ENCODE data around the gene SREBF2. TPM values are rescaled to one million over a fixed set of nuclear protein-coding genes. Genes with fewer than 3 reads are reported as not detected.
A peak's percentile ranks its signal among the peaks of the same experiment; 100 is the strongest.

Gene SREBF2
- total RNA-seq, 1 donor from 2014 or later, result 257 TPM

- DNase-seq (ENCODE audit: low spot score), result no peak
Observed at GRCh38 chr22:41920271-41920976, 87.5 kb downstream of the SREBF2 start.

GRCh38 chr22:41922328-41922727, 89.4 kb downstream of the SREBF2 start:
- no peak for DNase-seq (ENCODE audit: low spot score)

- DNase-seq (ENCODE audit: low spot score), result no peak
Observed at GRCh38 chr22:41922940-41923594, 90.2 kb downstream of the SREBF2 start.

- no peak for DNase-seq (ENCODE audit: low spot score)
Observed at GRCh38 chr22:41923595-41924276, 90.8 kb downstream of the SREBF2 start.

- peak; percentile 56 for DNase-seq (ENCODE audit: low spot score)
Observed at GRCh38 chr22:41925783-41926460, 93.0 kb downstream of the SREBF2 start.

GRCh38 chr22:41927813-41928212, 94.9 kb downstream of the SREBF2 start:
- DNase-seq (ENCODE audit: low spot score), result no peak

- no peak for DNase-seq (ENCODE audit: low spot score)
Observed at GRCh38 chr22:41928593-41929417, 95.9 kb downstream of the SREBF2 start.

- DNase-seq (ENCODE audit: low spot score), result no peak
Observed at GRCh38 chr22:41929418-41929810, 96.5 kb downstream of the SREBF2 start.

- no peak for DNase-seq (ENCODE audit: low spot score)
Observed at GRCh38 chr22:41931701-41932269, 98.9 kb downstream of the SREBF2 start.

- DNase-seq (ENCODE audit: low spot score), result no peak
Observed at GRCh38 chr22:41932353-41932752, 99.4 kb downstream of the SREBF2 start.

GRCh38 chr22:41933411-41934177, 100.7 kb downstream of the SREBF2 start:
- DNase-seq (ENCODE audit: low spot score), result no peak

GRCh38 chr22:41934284-41935014, 101.5 kb downstream of the SREBF2 start:
- no peak for DNase-seq (ENCODE audit: low spot score)

- DNase-seq (ENCODE audit: low spot score), result no peak
Observed at GRCh38 chr22:41935015-41935351, 102.1 kb downstream of the SREBF2 start.

GRCh38 chr22:41935509-41935908, 102.6 kb downstream of the SREBF2 start:
- no peak for DNase-seq (ENCODE audit: low spot score)

GRCh38 chr22:41936894-41937169, 103.9 kb downstream of the SREBF2 start:
- DNase-seq (ENCODE audit: low spot score), result no peak

GRCh38 chr22:41939981-41940831, 107.3 kb downstream of the SREBF2 start:
- peak; percentile 85 for DNase-seq (ENCODE audit: low spot score)

GRCh38 chr22:41940832-41941765, 108.2 kb downstream of the SREBF2 start:
- DNase-seq (ENCODE audit: low spot score), result peak; percentile 92

GRCh38 chr22:41943661-41944209, 110.8 kb downstream of the SREBF2 start:
- DNase-seq (ENCODE audit: low spot score), result no peak

Measured in mucosa of gallbladder (tissue), 1 donor.